H1 (cell line): ENCODE data around the gene AIFM2. TPM values are rescaled to one million over a fixed set of nuclear protein-coding genes. Genes with fewer than 3 reads are reported as not detected.

ENCODE experiments used
- CTCF ChIA-PET: fragments of 300-600 bp; sonication (Branson Sonifier 250); formaldehyde crosslinking; loops from one replicate; lab custom pipeline; 2021; ENCODE audit not compliant: partially characterized antibody; lab: Charles Lee
- POLR2A ChIA-PET: fragments of 300-600 bp; sonication (Branson Sonifier 250); formaldehyde crosslinking; loops from one replicate; lab custom pipeline; 2021; ENCODE audit warnings: inconsistent platforms; ENCODE audit not compliant: partially characterized antibody; lab: Charles Lee
- DNase-seq, 2 experiments: peaks; one replicate each; pipeline versions ENCODE4 v3.0.0 to v3.0.0-alpha.2; 2010 to 2022; ENCODE audit warnings: low spot score in 2 of 2, low read depth in 1 of 2, mixed read lengths in 1 of 2
- FAIRE-seq: peaks from 2 replicates; lab custom pipeline; 2011; peaks lifted over from hg19 to GRCh38; lab: Jason Lieb, UNC
- H2AFZ ChIP-seq: 2 replicates; pipeline ENCODE4 v1.8.1; 2012; ENCODE audit warnings: low read length, inconsistent platforms
- H2AK5ac ChIP-seq: 2 replicates; pipeline ENCODE4 v1.6.1; 2013; ENCODE audit warnings: low read depth, low read length
- H2BK120ac ChIP-seq: replicated peaks from 2 replicates; pipeline ENCODE3; 2013; ENCODE audit warnings: low read depth, low read length, inconsistent platforms
- H2BK12ac ChIP-seq: 2 replicates; pipeline ENCODE4 v1.6.1; 2013; ENCODE audit warnings: low read depth, low read length
- H2BK15ac ChIP-seq: 2 replicates; pipeline ENCODE4 v1.6.1; 2013; ENCODE audit warnings: low read length
- H2BK20ac ChIP-seq: 2 replicates; pipeline ENCODE4 v1.6.1; 2013; ENCODE audit warnings: low read length
- H2BK5ac ChIP-seq: 2 replicates; pipeline ENCODE4 v1.6.1; 2013; ENCODE audit warnings: low read depth, low read length
- H3K14ac ChIP-seq: 2 replicates; pipeline ENCODE4 v1.6.1; 2013; ENCODE audit warnings: inconsistent platforms; ENCODE audit not compliant: insufficient read length
- H3K18ac ChIP-seq: 2 replicates; pipeline ENCODE4 v1.6.1; 2013; ENCODE audit warnings: low read length; ENCODE audit errors: extremely low read depth
- H3K23ac ChIP-seq: 2 replicates; pipeline ENCODE4 v1.6.1; 2013; ENCODE audit warnings: inconsistent platforms; ENCODE audit not compliant: insufficient read length
- H3K23me2 ChIP-seq: 2 replicates; pipeline ENCODE4 v1.6.1; 2013; ENCODE audit warnings: low read depth, low read length
- H3K27ac ChIP-seq: 2 replicates; pipeline ENCODE4 v1.6.1; 2011; ENCODE audit warnings: low read depth, low read length, inconsistent platforms
- H3K27me3 ChIP-seq, 4 experiments: replicated peaks in 1 of 4; 1 replicate in 1 of 4; 2 replicates in 3 of 4; pipeline versions ENCODE4 v1.6.1 to v1.8.1; 2011 to 2013; ENCODE audit warnings: low read length in 3 of 4, mild to moderate bottlenecking in 3 of 4, inconsistent platforms in 2 of 4, mixed read lengths in 2 of 4, moderate library complexity in 1 of 4; ENCODE audit not compliant: control insufficient read depth in 3 of 4, insufficient read depth in 3 of 4; ENCODE audit errors: extremely low read depth in 1 of 4
- H3K36me3 ChIP-seq, 4 experiments: 2 replicates each; pipeline versions ENCODE4 v1.6.1 to v1.8.1; 2011 to 2013; ENCODE audit warnings: mild to moderate bottlenecking in 4 of 4, low read length in 3 of 4, moderate library complexity in 2 of 4, control low read depth in 1 of 4, inconsistent platforms in 1 of 4; ENCODE audit not compliant: insufficient read depth in 4 of 4, control insufficient read depth in 2 of 4
- H3K4ac ChIP-seq: replicated peaks from 2 replicates; pipeline ENCODE3; 2013; ENCODE audit warnings: low read length, low read depth, mixed read lengths, inconsistent platforms; ENCODE audit not compliant: insufficient read length
- H3K4me1 ChIP-seq, 4 experiments: replicated peaks in 1 of 4; 1 replicate in 1 of 4; 2 replicates in 3 of 4; pipeline versions ENCODE4 v1.6.1 to v1.8.1; 2011 to 2013; ENCODE audit warnings: low read length in 3 of 4, inconsistent platforms in 2 of 4, mixed read lengths in 1 of 4; ENCODE audit not compliant: insufficient read depth in 4 of 4, control insufficient read depth in 3 of 4
- H3K4me2 ChIP-seq, 2 experiments: 2 replicates each; pipeline versions ENCODE4 v1.6.1 to v1.8.1; 2011 to 2013; ENCODE audit warnings: low read depth in 2 of 2, low read length in 2 of 2, control low read depth in 1 of 2, inconsistent platforms in 1 of 2, mild to moderate bottlenecking in 1 of 2; ENCODE audit not compliant: insufficient read depth in 1 of 2
- H3K4me3 ChIP-seq, 4 experiments: fragments of 200-600, 300-600 bp in 1 of 4; sonication (generic), shearing (Covaris generic), sonication (Bioruptor Twin) in 1 of 4; 2 replicates each; pipeline versions ENCODE4 v1.5.1 to v1.8.1; 2011 to 2016; ENCODE audit warnings: low read length in 4 of 4, low read depth in 3 of 4, control low read depth in 2 of 4, inconsistent platforms in 2 of 4, mild to moderate bottlenecking in 2 of 4, mixed read lengths in 1 of 4, moderate library complexity in 1 of 4; ENCODE audit not compliant: insufficient read depth in 2 of 4; ENCODE audit errors: extremely low read depth in 1 of 4
- H3K56ac ChIP-seq: replicated peaks from 2 replicates; pipeline ENCODE3; 2013; ENCODE audit warnings: low read depth, mild to moderate bottlenecking, mixed read lengths, low read length, inconsistent platforms; ENCODE audit not compliant: insufficient read length
- H3K79me1 ChIP-seq: 2 replicates; pipeline ENCODE4 v1.6.1; 2013; ENCODE audit warnings: low read depth, low read length, control low read depth
- H3K79me2 ChIP-seq, 2 experiments: 2 replicates each; pipeline versions ENCODE4 v1.6.1 to v1.8.1; 2012 to 2013; ENCODE audit warnings: low read length in 2 of 2, mild to moderate bottlenecking in 2 of 2, inconsistent platforms in 1 of 2; ENCODE audit not compliant: insufficient read depth in 2 of 2, control insufficient read depth in 1 of 2
- H3K9ac ChIP-seq, 4 experiments: replicated peaks in 1 of 4; 1 replicate in 1 of 4; 2 replicates in 3 of 4; pipeline versions ENCODE4 v1.6.1 to v1.8.1; 2011 to 2013; ENCODE audit warnings: low read depth in 3 of 4, low read length in 3 of 4, control low read depth in 2 of 4, mild to moderate bottlenecking in 2 of 4, moderate library complexity in 2 of 4, inconsistent platforms in 1 of 4; ENCODE audit errors: extremely low read depth in 1 of 4
- H3K9me3 ChIP-seq, 2 experiments: 2 replicates each; pipeline versions ENCODE4 v1.6.1 to v1.8.1; 2012 to 2013; ENCODE audit warnings: mild to moderate bottlenecking in 2 of 2, moderate library complexity in 2 of 2, control low read depth in 1 of 2, inconsistent platforms in 1 of 2, low read depth in 1 of 2, low read length in 1 of 2, mixed read lengths in 1 of 2; ENCODE audit not compliant: insufficient read depth in 2 of 2
- H4K20me1 ChIP-seq, 2 experiments: replicated peaks in 1 of 2; 2 replicates each; pipeline versions ENCODE3 to v1.8.1; 2011 to 2013; ENCODE audit warnings: inconsistent platforms in 2 of 2, low read length in 2 of 2, mild to moderate bottlenecking in 1 of 2; ENCODE audit not compliant: insufficient read depth in 2 of 2, control insufficient read depth in 1 of 2
- H4K5ac ChIP-seq: 2 replicates; pipeline ENCODE4 v1.6.1; 2013; ENCODE audit warnings: low read length, low read depth, mixed read lengths, inconsistent platforms; ENCODE audit not compliant: insufficient read length
- H4K8ac ChIP-seq: 2 replicates; pipeline ENCODE4 v1.8.0; 2013; ENCODE audit warnings: mild to moderate bottlenecking, moderate library complexity, low read length, inconsistent platforms; ENCODE audit not compliant: insufficient read depth; ENCODE audit errors: extremely low read depth
- H4K91ac ChIP-seq: replicated peaks from 2 replicates; pipeline ENCODE3; 2013; ENCODE audit warnings: low read length, mixed read lengths, inconsistent platforms; ENCODE audit not compliant: insufficient read length
- BRCA1 ChIP-seq: IDR thresholded peaks from 2 replicates; pipeline ENCODE4 v1.6.1; 2012; ENCODE audit warnings: low read depth, low read length, improper control_type of control experiment
- CHD1 ChIP-seq: IDR thresholded peaks from 2 replicates; pipeline ENCODE4 v1.6.1; 2012; ENCODE audit warnings: low read depth, low read length, improper control_type of control experiment
- JUN ChIP-seq: IDR thresholded peaks from 2 replicates; pipeline ENCODE4 v1.6.1; 2011; ENCODE audit warnings: low read depth, mild to moderate bottlenecking, improper control_type of control experiment, low read length
- KDM5A ChIP-seq: fragments of 200-600 bp; IDR thresholded peaks from 2 replicates; pipeline ENCODE4 v1.7.1; 2012; ENCODE audit warnings: mild to moderate bottlenecking, low read length, inconsistent platforms, mixed read lengths
- SIX5 ChIP-seq: IDR thresholded peaks from 2 replicates; pipeline ENCODE4 v1.6.1; 2011; ENCODE audit warnings: mild to moderate bottlenecking, low read depth, low read length
- SP2 ChIP-seq: IDR thresholded peaks from 2 replicates; pipeline ENCODE4 v1.6.1; 2012; ENCODE audit warnings: mild to moderate bottlenecking, low read length, inconsistent platforms
- SP4 ChIP-seq: IDR thresholded peaks from 2 replicates; pipeline ENCODE4 v1.6.1; 2012; ENCODE audit warnings: low read length, inconsistent platforms
- SRF ChIP-seq: IDR thresholded peaks from 2 replicates; pipeline ENCODE4 v1.6.1; 2011; ENCODE audit warnings: mild to moderate bottlenecking, low read depth, low read length, moderate library complexity
- WGBS, 2 experiments: shearing (Covaris generic) in 1 of 2; methylation state at CpG; one replicate each; pipeline versions ENCODE4 v1.1.6 to v1.1.7; 2013 to 2015; ENCODE audit warnings: low lambda C conversion rate in 2 of 2, mixed read lengths in 2 of 2, inconsistent platforms in 1 of 2, low coverage in 1 of 2, missing lambda C conversion rate in 1 of 2; ENCODE audit not compliant: insufficient replicate concordance in 2 of 2, insufficient coverage in 1 of 2, insufficient read length in 1 of 2; ENCODE audit errors: extremely low coverage in 1 of 2, missing lambda C conversion rate in 1 of 2; 5-methylcytosine and 5-hydroxymethylcytosine counted together
- polyA plus RNA-seq, 7 experiments: library from polyadenylated mRNA; depleted of rRNA in 3 of 7; stranded (reverse) in 5 of 7; unstranded in 2 of 7; fragments of >200 nt in 5 of 7; fragments of 200-250 nt in 2 of 7; gene quantifications; 1 replicate in 5 of 7; 2 replicates in 1 of 7; 4 replicates in 1 of 7; pipeline versions ENCODE4 v1.2.1 to v1.2.3, GENCODE V29; 2011 to 2013; ENCODE audit warnings: missing spikeins in 2 of 7, mixed read lengths in 2 of 7
- total RNA-seq: library from RNA; stranded (reverse); fragmentation: NEBNext Ultra II Directional; extraction: Animal tissue kit (Norgen Biotek cat#: 25700); gene quantifications from 2 replicates; pipeline ENCODE4 v1.2.1, GENCODE V29; 2021
- TF ChIP-seq, protein P1 (sequence below): IDR thresholded peaks from 2 replicates; pipeline ENCODE4 v1.6.1; 2011; ENCODE audit warnings: low read depth, mild to moderate bottlenecking, low read length; ENCODE audit not compliant: insufficient read depth

AIFM2 gene
- total and polyA plus RNA-seq, 2 of the 8 experiments (the other 6 are each of a cell fraction or from before 2014, with no cell fraction given): 4.0 TPM

DNA sequence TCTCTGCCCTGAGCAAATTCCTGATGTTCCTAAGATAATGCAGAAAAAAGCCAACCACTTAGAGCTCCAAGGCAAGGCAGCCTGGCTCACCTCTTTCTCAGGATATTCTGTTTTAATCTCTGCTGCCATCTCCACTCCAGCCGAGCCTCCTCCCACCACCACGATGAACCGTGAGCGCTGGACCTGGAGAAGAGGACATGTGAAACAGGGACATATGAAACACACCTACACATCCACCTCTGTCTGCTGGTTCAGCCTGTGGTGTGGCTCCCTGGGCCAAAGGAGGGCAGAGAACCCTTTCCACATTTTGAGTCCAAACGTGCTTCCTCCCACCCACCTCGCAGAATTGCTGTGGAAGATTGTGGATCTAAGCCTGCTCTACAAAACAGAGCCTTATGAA is 12.2 kb downstream of the AIFM2 start:
- no peak overlapping the region for H4K5ac ChIP-seq
- H3K4me1 ChIP-seq: no peaks in the 10 kb centered on the region; a peak in 1 of 7 replicates
- no peak overlapping the region for H3K23ac ChIP-seq
- H2AK5ac ChIP-seq: no peak overlapping the region
- no peaks in the 10 kb centered on the region for H3K79me1 ChIP-seq
- H3K9me3 ChIP-seq: no peaks in the 10 kb centered on the region
- no peak overlapping the region for H2BK120ac ChIP-seq
- no peaks in the 10 kb centered on the region for H3K79me2 ChIP-seq
- no peak overlapping the region for H3K18ac ChIP-seq
- H3K4me3 ChIP-seq: no peak overlapping the region
- no peak overlapping the region for H2AFZ ChIP-seq
- TF ChIP-seq CHD1 (no peak), SIX5 (no peak), BRCA1 (no peak), KDM5A (no peak), SRF (no peak), SP2 (no peak), SP4 (no peak), JUN (no peak)
- TF ChIP-seq, protein P1, sequence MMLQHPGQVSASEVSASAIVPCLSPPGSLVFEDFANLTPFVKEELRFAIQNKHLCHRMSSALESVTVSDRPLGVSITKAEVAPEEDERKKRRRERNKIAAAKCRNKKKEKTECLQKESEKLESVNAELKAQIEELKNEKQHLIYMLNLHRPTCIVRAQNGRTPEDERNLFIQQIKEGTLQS: no peak
- 84% methylated on average over 6 of the region's 6 CpGs; no CpG with 5 or more reads in 1 of the 2 experiments for WGBS, 2 experiments
- no peak overlapping the region for H4K8ac ChIP-seq
- no peak overlapping the region for H2BK15ac ChIP-seq
- H3K27me3 ChIP-seq: no peaks in the 10 kb centered on the region
- no peak for DNase-seq
- H2BK5ac ChIP-seq: no peak overlapping the region
- H2BK20ac ChIP-seq: no peak overlapping the region
- H3K27ac ChIP-seq: no peak overlapping the region
- H3K14ac ChIP-seq: no peak overlapping the region
- H4K20me1 ChIP-seq: no peaks in the 10 kb centered on the region
- H3K4ac ChIP-seq: no peak overlapping the region
- no peak overlapping the region for H3K4me2 ChIP-seq
- no peaks in the 10 kb centered on the region for H3K23me2 ChIP-seq
- POLR2A ChIA-PET: interaction anchor here (0.8 to 2.5 kb wide), 3 partner anchors 11 to 42 kb away, joined by 3 to 9 read pairs (median 3); partner anchors contain the start of gene TYSND1
- no peak for FAIRE-seq
- no peak overlapping the region for H3K56ac ChIP-seq
- no peak overlapping the region for H4K91ac ChIP-seq
- no peak overlapping the region for H3K9ac ChIP-seq
- no peaks in the 10 kb centered on the region; a peak in 1 of 8 replicates for H3K36me3 ChIP-seq
- CTCF ChIA-PET: interaction anchor here (1.2 to 11.0 kb wide), 4 partner anchors 16 to 330 kb away, joined by 3 to 155 read pairs (median 64); partner anchors contain the start of gene TYSND1
- H2BK12ac ChIP-seq: no peak overlapping the region
